Vagina (tissue), 2 donors: ENCODE results near the gene ZSCAN10.

Source experiments
- CTCF ChIP-seq, 3 experiments: fragments of 450-650 bp in 2 of 3; fragments of 200-600 bp in 1 of 3; sonication (generic) in 1 of 3; IDR thresholded peaks; one replicate each; pipeline ENCODE4 v1.5.1; 2017 to 2019; ENCODE audit warnings: antibody characterized with exemption in 3 of 3, mild to moderate bottlenecking in 2 of 3, moderate library complexity in 2 of 3
- POLR2A ChIP-seq, 2 donors: fragments of 450-650 bp; IDR thresholded peaks; one replicate each; pipeline ENCODE4 v1.6.1; 2017; ENCODE audit warnings: antibody characterized with exemption in 2 of 2, mild to moderate bottlenecking in 2 of 2, moderate library complexity in 2 of 2

- TF ChIP-seq CTCF (IDR thresholded peaks at IDR 0.05) (no peak), POLR2A (IDR thresholded peaks at IDR 0.05) (no peak)
These were observed 38.2 kb upstream of the ZSCAN10 start for GRCh38 chr16:3137267-3137666.
